ENCODE results near the gene APLF. TPM values are rescaled to one million over a fixed set of nuclear protein-coding genes. Genes with fewer than 3 reads are reported as not detected.
"Not testable (repeated sequence)": the region's sequence is repeated elsewhere in the genome, so short reads cannot be mapped to it uniquely, and the experiment has no call there.

APLF gene
- total RNA-seq, 8 experiments from 2014 or later, result 1.8 to 3.9 (median 3.0) TPM

DNA sequence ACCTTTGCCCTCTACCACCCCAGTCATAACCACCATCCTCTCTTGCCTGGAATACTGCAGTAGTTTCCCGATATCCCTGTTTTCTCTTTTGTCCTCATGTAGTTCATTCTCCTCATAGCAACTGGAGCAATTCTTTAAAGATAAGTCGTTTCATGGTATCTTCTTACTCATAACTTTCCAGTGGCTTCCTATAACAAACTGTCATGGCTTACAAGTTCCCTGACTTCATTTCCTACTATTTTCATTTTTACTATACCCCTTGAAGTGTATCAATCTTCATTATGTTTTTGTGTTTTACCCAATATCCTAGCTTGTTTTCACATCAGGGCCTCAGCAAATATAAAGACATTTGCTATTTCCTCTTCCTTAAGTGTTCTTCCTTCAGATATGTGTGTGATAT, 92.3 kb downstream of the APLF start:
- 62 to 100% (median 85%) methylated on average over 1 to 2 of the region's 2 CpGs; no CpG with 5 or more reads in 1 of the 10 experiments for WGBS, 10 experiments
- no peak overlapping the region for H3K4me3 ChIP-seq
- no peak for ATAC-seq (replicated peaks in 6 of 8)
- no peaks in the 10 kb centered on the region for H3K4me1 ChIP-seq (replicated peaks in 1 of 2)
- H3K27ac ChIP-seq, result no peak overlapping the region
- in situ Hi-C loops (cut with MboI; ENCODE audit: low pct_unique_long_range_greater_than_20kb in 2 of 9, low sequenced_read_pairs in 9 of 9, unreplicated experiment in 9 of 9), result no loop called here

DNA sequence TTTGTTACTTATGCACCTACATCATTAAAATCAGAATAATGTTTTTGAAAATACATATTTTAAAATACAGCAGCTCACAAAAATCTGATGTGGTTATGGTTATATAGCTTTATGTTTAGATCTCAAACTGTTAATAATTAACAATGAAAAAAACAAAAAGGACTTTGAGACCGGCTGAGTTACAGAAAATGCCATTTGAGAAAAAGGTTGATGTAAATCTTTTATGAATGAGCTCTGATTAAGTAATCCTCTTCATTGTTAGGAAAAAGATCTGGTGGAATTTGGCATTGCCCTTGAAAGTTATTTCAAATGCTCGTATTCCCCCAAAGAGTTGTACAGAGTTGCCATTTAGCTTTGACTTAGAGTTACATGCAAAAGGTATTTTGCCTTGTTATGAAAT, 93.2 kb downstream of the APLF start:
- in situ Hi-C loops (cut with MboI; ENCODE audit: low pct_unique_long_range_greater_than_20kb in 2 of 9, low sequenced_read_pairs in 9 of 9, unreplicated experiment in 9 of 9), result no loop called here
- WGBS, 10 experiments, result 76 to 100% (median 89%) methylated on average over 1 to 2 of the region's 2 CpGs; no CpG with 5 or more reads in 2 of the 10 experiments
- H3K27ac ChIP-seq, result no peak overlapping the region
- H3K4me3 ChIP-seq, result no peak overlapping the region
- ATAC-seq (replicated peaks in 6 of 8), result no peak
- no peaks in the 10 kb centered on the region for H3K4me1 ChIP-seq (replicated peaks in 1 of 2)

DNA sequence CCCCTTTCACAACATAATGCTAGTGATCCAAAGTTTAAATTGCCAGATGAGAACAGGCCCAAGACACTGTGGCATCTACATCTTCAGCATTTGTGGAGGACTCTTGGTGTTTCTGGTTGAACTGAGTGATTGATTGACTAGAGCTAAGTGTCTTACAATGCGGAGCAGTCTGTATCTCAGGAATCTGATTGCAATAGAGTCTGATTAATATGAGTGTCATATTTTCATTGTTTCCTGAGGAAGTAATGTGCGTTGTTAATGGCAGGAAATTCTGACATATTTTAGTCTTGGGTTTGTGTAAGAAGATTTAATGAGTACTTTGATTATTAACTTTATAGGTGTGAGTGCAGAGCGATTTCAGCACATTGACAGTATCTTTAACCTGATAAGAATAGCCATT, 94.0 kb downstream of the APLF start:
- ATAC-seq (replicated peaks in 6 of 8), result no peak
- in situ Hi-C loops (cut with MboI; ENCODE audit: low pct_unique_long_range_greater_than_20kb in 2 of 9, low sequenced_read_pairs in 9 of 9, unreplicated experiment in 9 of 9), result no loop called here
- 50 to 100% (median 90%) methylated on average over 1 to 3 of the region's 3 CpGs; no CpG with 5 or more reads in 1 of the 10 experiments for WGBS, 10 experiments
- Histone ChIP-seq H3K4me3 (no peak overlapping the region), H3K27ac (no peak overlapping the region), H3K4me1 (replicated peaks in 1 of 2) (no peaks in the 10 kb centered on the region)

DNA sequence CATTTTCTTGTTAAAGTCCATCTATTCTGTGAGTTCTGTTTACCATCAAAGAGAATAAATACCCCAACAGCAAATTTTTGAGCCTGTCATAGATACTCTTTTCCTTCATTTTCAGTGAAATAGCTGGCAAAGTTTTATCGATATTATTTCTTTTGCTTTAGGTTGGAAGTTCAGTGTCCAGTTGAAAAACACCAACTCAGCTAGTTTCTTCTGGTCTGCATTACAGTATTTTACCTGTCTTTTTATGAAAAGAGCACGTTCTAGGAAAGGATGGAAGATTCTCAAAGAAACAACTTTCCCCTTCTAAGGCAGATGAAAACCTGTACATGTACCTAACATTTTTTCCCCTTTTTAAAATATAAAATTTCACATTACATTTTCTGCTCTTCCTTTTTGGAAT, 95.5 kb downstream of the APLF start:
- no peak for ATAC-seq (replicated peaks in 6 of 8)
- no peak overlapping the region for H3K27ac ChIP-seq
- 81 to 100% (median 90%) methylated on average over 2 of the region's 2 CpGs; no CpG with 5 or more reads in 1 of the 10 experiments for WGBS, 10 experiments
- in situ Hi-C loops (cut with MboI; ENCODE audit: low pct_unique_long_range_greater_than_20kb in 2 of 9, low sequenced_read_pairs in 9 of 9, unreplicated experiment in 9 of 9), result no loop called here
- no peak overlapping the region for H3K4me3 ChIP-seq
- no peaks in the 10 kb centered on the region for H3K4me1 ChIP-seq (replicated peaks in 1 of 2)

DNA sequence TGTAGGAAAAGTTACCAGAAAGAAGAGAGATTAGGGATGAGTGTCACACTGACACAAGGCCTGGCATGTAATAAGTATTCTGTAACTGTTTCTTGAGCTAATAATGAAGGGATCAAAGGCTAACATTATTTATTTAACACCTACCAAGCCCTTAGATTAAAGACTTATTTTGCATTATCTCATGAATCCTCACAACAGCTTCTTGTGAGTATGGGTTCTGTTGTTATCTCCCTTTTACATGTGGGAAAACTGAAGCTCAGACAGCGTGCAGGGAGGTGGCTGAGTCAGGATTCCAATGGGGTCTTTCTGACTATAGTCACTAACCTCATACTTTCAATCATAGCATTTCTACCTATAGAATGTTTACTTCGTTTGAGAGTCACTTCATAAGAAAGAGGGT, 97.0 kb downstream of the APLF start:
- ATAC-seq (replicated peaks in 6 of 8), result no peak
- no peaks in the 10 kb centered on the region for H3K4me1 ChIP-seq (replicated peaks in 1 of 2)
- WGBS, 10 experiments, result 17 to 100% (median 83%) methylated on average over 1 to 2 of the region's 2 CpGs; no CpG with 5 or more reads in 3 of the 10 experiments
- H3K4me3 ChIP-seq, result no peak overlapping the region
- no peak overlapping the region for H3K27ac ChIP-seq
- in situ Hi-C loops (cut with MboI; ENCODE audit: low pct_unique_long_range_greater_than_20kb in 2 of 9, low sequenced_read_pairs in 9 of 9, unreplicated experiment in 9 of 9), result no loop called here

DNA sequence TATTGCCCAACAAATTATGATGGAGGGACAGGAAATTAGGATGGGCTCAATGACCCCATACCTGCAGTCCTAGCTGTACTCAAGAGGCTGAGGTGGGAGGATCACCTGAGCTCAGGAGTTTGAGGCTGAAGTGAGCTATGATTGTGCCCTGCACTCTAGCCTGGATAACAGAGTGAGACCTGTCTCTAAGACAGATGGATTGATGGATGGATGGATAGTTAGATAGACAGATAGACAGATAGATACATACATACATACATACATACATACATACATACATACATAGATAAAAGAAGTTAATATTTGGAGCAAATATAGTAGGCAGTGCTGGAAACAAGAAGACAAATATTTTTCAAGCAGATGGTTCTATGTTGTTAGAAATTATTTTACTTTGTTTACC, 97.9 kb downstream of the APLF start:
- ATAC-seq (replicated peaks in 6 of 8), result no peak
- in situ Hi-C loops (cut with MboI; ENCODE audit: low pct_unique_long_range_greater_than_20kb in 2 of 9, low sequenced_read_pairs in 9 of 9, unreplicated experiment in 9 of 9), result no loop called here
- no peak overlapping the region for H3K4me3 ChIP-seq
- H3K27ac ChIP-seq, result no peak overlapping the region
- no peaks in the 10 kb centered on the region for H3K4me1 ChIP-seq (replicated peaks in 1 of 2)

DNA sequence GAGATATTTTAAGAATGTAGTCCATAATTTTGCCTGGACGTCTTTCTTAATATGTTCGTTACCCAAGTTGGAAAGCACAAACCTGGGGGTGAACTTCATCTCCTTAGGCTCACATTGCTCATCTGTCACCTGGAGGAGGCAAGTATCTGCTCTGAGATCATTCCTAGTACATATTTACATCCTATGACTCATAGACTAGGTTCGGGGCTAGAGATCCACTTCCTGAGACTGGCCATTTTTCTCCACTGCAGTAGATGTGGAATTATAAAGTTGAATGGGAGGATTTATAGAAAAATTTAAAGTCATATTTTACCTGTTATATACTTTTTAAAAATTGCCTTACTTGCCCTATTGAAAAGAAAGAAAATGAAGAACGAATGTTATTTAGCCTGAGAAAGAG, 98.5 kb downstream of the APLF start:
- 53 to 100% (median 71%) methylated on average over 1 to 4 of the region's 4 CpGs for WGBS, 10 experiments
- no peak overlapping the region for H3K4me3 ChIP-seq
- no peak overlapping the region for H3K27ac ChIP-seq
- peak in 5 of 8 experiments; percentile 52 to 79 (median 61) for ATAC-seq (replicated peaks in 6 of 8)
- no peaks in the 10 kb centered on the region for H3K4me1 ChIP-seq (replicated peaks in 1 of 2)
- in situ Hi-C loops (cut with MboI; ENCODE audit: low pct_unique_long_range_greater_than_20kb in 2 of 9, low sequenced_read_pairs in 9 of 9, unreplicated experiment in 9 of 9), result no loop called here

DNA sequence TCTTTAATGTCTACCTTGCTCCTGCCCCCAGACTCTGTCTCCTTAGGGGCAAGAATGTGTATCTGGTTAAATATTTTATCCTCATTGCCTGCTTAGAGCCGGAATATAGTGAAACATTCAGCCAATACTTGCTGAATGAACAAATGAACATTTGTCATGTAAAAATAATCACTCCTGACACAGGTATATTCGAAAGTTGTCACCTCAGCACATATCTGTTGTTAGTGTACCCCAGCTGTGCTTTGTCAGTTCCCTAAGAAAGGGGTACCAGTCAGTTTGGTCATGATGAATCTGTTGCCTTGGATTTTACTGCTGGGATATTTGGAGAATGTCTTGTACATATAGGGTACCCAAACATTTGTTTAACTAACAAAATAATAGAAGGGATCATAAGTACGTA, 99.0 kb downstream of the APLF start:
- WGBS, 10 experiments, result 51 to 94% (median 81%) methylated on average over 1 to 3 of the region's 3 CpGs
- no peaks in the 10 kb centered on the region for H3K4me1 ChIP-seq (replicated peaks in 1 of 2)
- no peak for ATAC-seq (replicated peaks in 6 of 8)
- in situ Hi-C loops (cut with MboI; ENCODE audit: low pct_unique_long_range_greater_than_20kb in 2 of 9, low sequenced_read_pairs in 9 of 9, unreplicated experiment in 9 of 9), result no loop called here
- no peak overlapping the region for H3K4me3 ChIP-seq
- no peak overlapping the region for H3K27ac ChIP-seq

DNA sequence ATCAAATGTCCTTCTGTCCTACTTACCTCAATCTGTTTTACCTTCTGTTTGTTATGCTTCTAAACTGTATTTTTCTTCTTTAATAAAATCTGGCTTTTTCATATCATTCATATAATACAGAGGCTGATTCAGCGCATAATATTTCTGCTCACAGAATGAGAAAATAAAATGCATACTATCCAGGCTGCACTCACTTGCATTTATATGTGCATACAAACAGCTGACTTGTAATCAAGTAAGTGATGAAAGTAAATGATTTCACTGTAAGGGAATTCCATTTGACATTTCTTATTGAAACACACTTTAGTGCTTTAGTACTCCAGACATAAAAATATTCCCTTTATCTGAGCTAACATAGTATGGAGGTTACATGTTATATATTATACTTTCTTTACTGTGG, 100.7 kb downstream of the APLF start:
- WGBS, 10 experiments, result 71 to 100% (median 100%) methylated on average over 1 of the region's 1 CpG; no CpG with 5 or more reads in 2 of the 10 experiments
- Histone ChIP-seq H3K27ac (no peak overlapping the region), H3K4me3 (no peak overlapping the region), H3K4me1 (replicated peaks in 1 of 2) (no peaks in the 10 kb centered on the region)
- in situ Hi-C loops (cut with MboI; ENCODE audit: low pct_unique_long_range_greater_than_20kb in 2 of 9, low sequenced_read_pairs in 9 of 9, unreplicated experiment in 9 of 9), result no loop called here
- peak in 3 of 8 experiments; percentile 39 to 57 (median 55) for ATAC-seq (replicated peaks in 6 of 8)

DNA sequence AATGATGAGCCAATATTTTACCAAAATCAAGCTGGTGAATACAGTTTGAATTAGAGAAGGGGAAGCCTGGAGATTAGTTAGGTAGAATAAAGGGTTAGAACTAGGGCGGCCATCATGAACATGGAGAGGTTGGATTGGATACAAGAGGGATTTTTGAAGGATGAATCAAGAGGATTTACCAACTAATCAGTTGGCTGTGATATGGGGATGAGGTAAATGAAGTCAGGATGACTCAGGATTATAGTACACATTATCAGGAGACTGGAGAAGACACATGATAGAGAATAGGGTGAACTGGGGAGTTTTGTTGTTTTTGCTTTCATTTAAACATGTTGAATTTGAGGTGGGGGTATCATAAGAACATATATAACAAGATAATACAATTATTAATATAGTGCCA, 102.2 kb downstream of the APLF start:
- 80 to 100% (median 92%) methylated on average over 1 of the region's 1 CpG; no CpG with 5 or more reads in 2 of the 10 experiments for WGBS, 10 experiments
- no peak overlapping the region for H3K27ac ChIP-seq
- no peak for ATAC-seq (replicated peaks in 6 of 8)
- in situ Hi-C loops (cut with MboI; ENCODE audit: low pct_unique_long_range_greater_than_20kb in 2 of 9, low sequenced_read_pairs in 9 of 9, unreplicated experiment in 9 of 9), result no loop called here
- no peaks in the 10 kb centered on the region for H3K4me1 ChIP-seq (replicated peaks in 1 of 2)
- no peak overlapping the region for H3K4me3 ChIP-seq

DNA sequence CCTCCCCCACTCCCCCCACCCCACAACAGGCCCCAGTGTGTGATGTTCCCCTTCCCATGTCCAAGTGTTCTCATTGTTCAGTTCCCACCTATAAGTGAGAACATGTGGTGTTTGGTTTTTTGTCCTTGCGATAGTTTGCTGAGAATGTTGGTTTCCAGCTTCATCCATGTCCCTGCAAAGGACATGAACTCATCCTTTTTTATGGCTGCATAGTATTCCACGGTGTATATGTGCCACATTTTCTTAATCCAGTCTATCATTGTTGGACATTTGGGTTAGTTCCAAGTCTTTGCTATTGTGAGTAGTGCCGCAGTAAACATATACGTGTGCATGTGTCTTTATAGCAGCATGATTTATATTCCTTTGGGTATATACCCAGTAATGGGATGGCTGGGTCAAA, 103.0 kb downstream of the APLF start:
- ATAC-seq (replicated peaks in 6 of 8); in situ Hi-C loops (cut with MboI; ENCODE audit: low pct_unique_long_range_greater_than_20kb in 2 of 9, low sequenced_read_pairs in 9 of 9, unreplicated experiment in 9 of 9): not testable (repeated sequence)
- WGBS, 10 experiments, result 90 to 100% methylated on average over 2 of the region's 4 CpGs; no CpG with 5 or more reads in 8 of the 10 experiments

DNA sequence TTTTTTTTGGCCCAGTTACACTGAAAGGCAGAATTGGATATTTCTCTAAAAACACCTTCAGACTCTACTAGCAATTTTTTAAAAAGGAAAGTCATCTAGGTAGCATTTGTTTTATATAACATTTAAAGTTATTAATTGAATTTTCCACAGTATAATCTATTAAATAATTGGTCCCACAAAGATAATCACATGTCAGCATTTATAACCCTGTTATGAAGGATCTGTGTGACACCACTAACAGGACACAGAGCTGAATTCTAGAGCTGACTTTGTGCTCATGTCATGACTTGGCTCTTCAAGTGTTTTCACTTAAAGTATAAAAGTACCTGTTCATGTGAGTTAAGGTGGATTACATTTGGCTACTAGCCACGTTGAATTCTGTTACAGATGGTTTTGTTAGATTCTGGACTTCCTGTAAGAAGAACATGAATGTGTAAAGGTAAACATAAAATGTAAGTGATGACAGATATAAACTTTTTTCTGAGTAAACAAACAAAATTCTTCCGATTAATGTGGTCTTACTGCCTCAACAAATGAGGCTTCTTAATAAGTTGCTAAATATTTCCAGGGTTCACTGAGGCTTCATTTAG, 106.9 kb downstream of the APLF start:
- Histone ChIP-seq H3K27ac (no peak overlapping the region), H3K4me3 (no peak overlapping the region), H3K4me1 (replicated peaks in 1 of 2) (no peaks in the 10 kb centered on the region)
- in situ Hi-C loops (cut with MboI; ENCODE audit: low pct_unique_long_range_greater_than_20kb in 2 of 9, low sequenced_read_pairs in 9 of 9, unreplicated experiment in 9 of 9), result no loop called here
- ATAC-seq (replicated peaks in 6 of 8), result no peak
- WGBS, 10 experiments, result 10 to 100% (median 79%) methylated on average over 1 to 2 of the region's 2 CpGs

More for the DNA sequence above, 103.0 kb downstream of the APLF start:
- H3K4me3 ChIP-seq; H3K4me1 ChIP-seq (replicated peaks in 1 of 2); H3K27ac ChIP-seq: not testable (repeated sequence)

DNA sequence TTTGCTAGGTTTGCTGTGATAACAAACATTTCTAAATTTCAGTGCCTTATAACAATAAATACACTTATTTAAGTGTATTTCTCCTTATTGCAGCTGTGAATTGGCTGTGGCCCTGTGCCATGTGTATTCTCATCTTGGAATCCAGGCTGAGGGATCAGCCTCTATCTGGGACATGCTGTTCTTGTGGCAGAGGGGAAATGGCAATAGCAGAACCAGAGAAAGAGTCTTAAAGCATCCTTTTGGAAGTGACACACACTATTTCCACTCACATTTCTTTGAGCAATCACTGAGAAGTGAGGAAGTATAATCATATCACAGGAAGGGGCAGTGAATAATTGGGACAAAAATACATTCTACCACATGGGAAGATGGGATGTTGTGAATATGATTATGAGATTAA, 109.8 kb downstream of the APLF start:
- ATAC-seq (replicated peaks in 6 of 8), result no peak
- in situ Hi-C loops (cut with MboI; ENCODE audit: low pct_unique_long_range_greater_than_20kb in 2 of 9, low sequenced_read_pairs in 9 of 9, unreplicated experiment in 9 of 9), result loop anchor here in 3 of 9 experiments (25.0 kb wide), 1 partner anchor 90 kb away; no protein-coding TSS in a partner anchor
- no peaks in the 10 kb centered on the region for H3K4me1 ChIP-seq (replicated peaks in 1 of 2)
- H3K27ac ChIP-seq, result no peak overlapping the region
- H3K4me3 ChIP-seq, result no peak overlapping the region

DNA sequence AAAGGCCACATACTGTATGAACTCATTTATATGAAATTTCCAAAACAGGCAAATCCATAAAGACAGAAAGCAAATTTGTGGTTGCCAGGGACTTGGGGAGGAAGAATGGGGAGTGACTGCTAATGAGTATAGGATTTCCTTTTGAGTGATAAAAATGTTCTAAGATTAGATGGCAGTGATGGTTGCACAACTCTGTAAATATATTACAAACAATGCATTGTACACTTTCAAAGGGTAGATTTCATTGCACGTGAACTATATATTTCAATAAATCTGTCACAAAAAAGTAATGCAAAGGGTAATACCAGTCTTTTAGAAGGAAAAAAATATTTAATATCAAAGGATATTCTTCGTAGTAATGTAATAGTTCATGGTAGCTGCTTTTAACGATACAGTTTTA, 112.3 kb downstream of the APLF start:
- ATAC-seq (replicated peaks in 6 of 8), result no peak
- 85 to 100% (median 98%) methylated on average over 1 to 3 of the region's 3 CpGs; no CpG with 5 or more reads in 1 of the 10 experiments for WGBS, 10 experiments
- in situ Hi-C loops (cut with MboI; ENCODE audit: low pct_unique_long_range_greater_than_20kb in 2 of 9, low sequenced_read_pairs in 9 of 9, unreplicated experiment in 9 of 9), result loop anchor here in 3 of 9 experiments (25.0 kb wide), 1 partner anchor 92 kb away; no protein-coding TSS in a partner anchor
- Histone ChIP-seq H3K4me1 (replicated peaks in 1 of 2) (no peaks in the 10 kb centered on the region), H3K27ac (no peak overlapping the region), H3K4me3 (no peak overlapping the region)

Data from motor neuron (in vitro differentiated cells).